BJ (cell line): ENCODE results near the gene MEIS2. TPM values are rescaled to one million over a fixed set of nuclear protein-coding genes. Genes with fewer than 3 reads are reported as not detected.

Experiments used
- CTCF ChIA-PET: fragments of 350-600 bp; formaldehyde crosslinking; extraction: SDS; loops from one replicate; lab custom pipeline; 2021; ENCODE audit warnings: antibody characterized with exemption, inconsistent platforms; lab: Yijun Ruan, JAX
- POLR2A ChIA-PET: fragments of 300-600 bp; sonication (Branson Sonifier 250); formaldehyde crosslinking; extraction: SDS; loops from one replicate; lab custom pipeline; 2021; ENCODE audit warnings: antibody characterized with exemption; lab: Charles Lee
- DNase-seq: peaks from one replicate; pipeline ENCODE4 v3.0.0-alpha.2; 2011; ENCODE audit warnings: low read depth
- H3K27me3 ChIP-seq: 2 replicates; pipeline ENCODE4 v1.6.0; 2011; ENCODE audit warnings: low read length; ENCODE audit not compliant: control insufficient read depth, insufficient read depth
- H3K36me3 ChIP-seq: 2 replicates; pipeline ENCODE4 v1.5.1; 2011; ENCODE audit warnings: low read length; ENCODE audit not compliant: control insufficient read depth, insufficient read depth
- H3K4me3 ChIP-seq: 2 replicates; pipeline ENCODE4 v1.5.1; 2011; ENCODE audit warnings: low read depth, mild to moderate bottlenecking, control low read depth, low read length
- polyA plus RNA-seq: library from polyadenylated mRNA; depleted of rRNA; stranded (reverse); fragments of >200 nt; gene quantifications from 2 replicates; pipeline ENCODE4 v1.2.3, GENCODE V29; 2011
- TF ChIP-seq, protein P1 (sequence below): IDR thresholded peaks from 2 replicates; pipeline ENCODE4 v1.5.1; 2011; ENCODE audit warnings: low read depth, mild to moderate bottlenecking, control low read depth, inconsistent platforms, low read length, moderate library complexity; ENCODE audit not compliant: insufficient read depth

MEIS2 gene
- polyA plus RNA-seq, 1 experiment, result 54.1 TPM

DNA sequence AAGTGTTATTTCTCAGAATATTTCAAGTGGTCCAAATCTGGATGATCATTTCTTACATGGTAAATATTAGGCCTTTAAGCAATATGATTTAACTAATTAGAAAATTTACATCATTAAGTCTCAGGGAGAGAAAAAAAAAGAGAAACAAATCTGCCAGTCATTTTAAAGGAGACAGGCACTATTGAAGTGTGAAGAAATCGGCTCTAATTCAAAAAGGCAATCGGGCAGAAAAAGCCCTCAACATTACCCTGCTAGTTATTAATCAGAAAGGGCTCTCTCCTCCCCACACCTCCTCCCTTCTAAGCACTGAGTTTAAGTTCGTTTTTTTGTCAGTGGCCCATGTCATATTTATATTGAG is 215.9 kb downstream of the MEIS2 start:
- DNase-seq, result no peak
- Histone ChIP-seq H3K4me3 (no peak overlapping the region), H3K27me3 (peaks cover 2% of the 10 kb centered on the region), H3K36me3 (no peaks in the 10 kb centered on the region)
- TF ChIP-seq, protein P1, sequence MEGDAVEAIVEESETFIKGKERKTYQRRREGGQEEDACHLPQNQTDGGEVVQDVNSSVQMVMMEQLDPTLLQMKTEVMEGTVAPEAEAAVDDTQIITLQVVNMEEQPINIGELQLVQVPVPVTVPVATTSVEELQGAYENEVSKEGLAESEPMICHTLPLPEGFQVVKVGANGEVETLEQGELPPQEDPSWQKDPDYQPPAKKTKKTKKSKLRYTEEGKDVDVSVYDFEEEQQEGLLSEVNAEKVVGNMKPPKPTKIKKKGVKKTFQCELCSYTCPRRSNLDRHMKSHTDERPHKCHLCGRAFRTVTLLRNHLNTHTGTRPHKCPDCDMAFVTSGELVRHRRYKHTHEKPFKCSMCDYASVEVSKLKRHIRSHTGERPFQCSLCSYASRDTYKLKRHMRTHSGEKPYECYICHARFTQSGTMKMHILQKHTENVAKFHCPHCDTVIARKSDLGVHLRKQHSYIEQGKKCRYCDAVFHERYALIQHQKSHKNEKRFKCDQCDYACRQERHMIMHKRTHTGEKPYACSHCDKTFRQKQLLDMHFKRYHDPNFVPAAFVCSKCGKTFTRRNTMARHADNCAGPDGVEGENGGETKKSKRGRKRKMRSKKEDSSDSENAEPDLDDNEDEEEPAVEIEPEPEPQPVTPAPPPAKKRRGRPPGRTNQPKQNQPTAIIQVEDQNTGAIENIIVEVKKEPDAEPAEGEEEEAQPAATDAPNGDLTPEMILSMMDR, result no peak
- CTCF ChIA-PET, result interaction anchor here (1.1 to 2.1 kb wide), 6 partner anchors 9 to 249 kb away, joined by 3 to 23 read pairs (median 6); no protein-coding TSS in a partner anchor
- POLR2A ChIA-PET, result interaction anchor here (0.6 to 0.7 kb wide), 2 partner anchors 14 to 216 kb away, joined by 4 read pairs; partner anchors contain the start of gene MEIS2

DNA sequence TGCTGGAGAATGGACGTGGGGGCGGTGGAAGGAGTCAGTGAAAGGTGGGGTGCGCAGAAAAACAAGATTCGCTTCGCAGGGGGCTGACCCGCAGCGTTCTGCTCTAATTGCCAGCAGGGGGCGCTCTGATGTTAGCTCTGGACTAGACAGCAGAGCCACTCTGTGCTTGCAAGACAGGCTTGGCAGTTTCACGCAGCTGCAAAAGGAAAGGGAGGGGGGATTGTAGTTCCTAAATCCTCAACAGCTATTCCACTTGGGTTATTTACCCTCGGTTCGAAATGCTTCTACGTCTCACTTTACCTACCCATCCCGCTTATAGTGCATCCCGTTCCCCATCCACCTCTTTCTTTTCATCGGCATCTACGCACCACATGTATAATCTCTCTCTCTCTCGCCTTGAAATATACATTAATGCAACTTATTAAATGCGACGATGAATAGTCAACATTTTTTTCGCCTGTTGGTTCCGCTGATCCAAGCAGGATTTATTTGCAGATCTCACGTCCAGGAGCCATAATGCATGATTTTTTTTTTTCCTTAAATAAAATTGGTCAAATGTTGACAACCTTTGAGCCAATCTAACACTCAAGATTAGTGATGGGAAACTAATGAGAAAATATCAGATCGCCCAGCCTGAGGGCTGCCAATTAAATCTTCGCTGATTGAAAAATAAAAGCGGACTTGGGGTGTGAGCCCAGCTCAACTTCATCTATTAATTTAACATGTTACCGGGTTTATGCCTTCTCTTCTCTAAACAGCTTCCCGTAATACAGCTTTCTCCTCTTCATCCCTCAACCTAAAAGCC is 216.4 kb downstream of the MEIS2 start:
- DNase-seq, result peak; percentile 15
- POLR2A ChIA-PET, result interaction anchor here (0.6 to 0.7 kb wide), 2 partner anchors 13 to 217 kb away, joined by 4 read pairs; partner anchors contain the start of gene MEIS2
- Histone ChIP-seq H3K27me3 (peaks cover 2% of the 10 kb centered on the region), H3K4me3 (peak overlapping the region; percentile 21; the same call in 1 of the 2 replicates), H3K36me3 (no peaks in the 10 kb centered on the region)
- CTCF ChIA-PET, result interaction anchor here (0.6 to 2.1 kb wide), 17 partner anchors 9 to 997 kb away, joined by 3 to 23 read pairs (median 4); no protein-coding TSS in a partner anchor
- TF ChIP-seq, protein P1, result peak; percentile 89

DNA sequence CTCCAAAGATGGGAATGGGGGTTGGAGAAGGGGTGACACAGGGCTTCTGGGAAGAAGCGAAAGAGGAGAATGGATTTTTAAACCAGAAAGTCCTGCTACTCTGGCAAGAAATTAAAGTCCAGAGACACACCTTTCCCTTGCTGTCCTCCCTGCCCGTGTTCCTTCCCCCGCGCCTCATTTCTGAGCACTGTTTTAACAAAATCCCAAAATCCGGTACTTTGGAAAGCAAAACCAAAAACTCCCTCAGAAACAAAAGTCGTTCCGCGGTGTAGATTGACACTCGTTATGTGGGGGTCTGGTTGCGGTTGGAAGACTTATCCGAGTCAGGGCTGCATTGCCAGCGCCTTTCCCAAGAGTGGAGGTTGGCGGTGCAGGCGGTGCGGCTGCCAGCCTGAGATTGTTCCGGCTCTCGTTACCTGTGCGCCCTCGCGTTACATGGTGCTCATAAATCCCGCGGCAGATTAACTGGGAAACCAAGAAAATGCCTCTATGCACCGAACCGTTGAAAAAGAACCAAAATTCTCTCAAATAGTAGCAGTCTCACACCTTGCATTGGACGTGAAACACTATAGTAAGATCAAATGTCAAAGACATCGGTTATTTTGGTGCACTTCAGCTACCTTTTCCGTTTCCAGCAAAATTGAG is 217.7 kb downstream of the MEIS2 start:
- TF ChIP-seq, protein P1, result no peak
- peak overlapping the region; percentile 26 for H3K4me3 ChIP-seq
- ChIA-PET POLR2A (no interaction called here), CTCF (interaction anchor here (1.2 to 2.1 kb wide), 7 partner anchors 8 to 998 kb away, joined by 3 to 23 read pairs (median 5); no protein-coding TSS in a partner anchor)
- no peaks in the 10 kb centered on the region for H3K36me3 ChIP-seq
- peaks cover 2% of the 10 kb centered on the region for H3K27me3 ChIP-seq
- no peak for DNase-seq

DNA sequence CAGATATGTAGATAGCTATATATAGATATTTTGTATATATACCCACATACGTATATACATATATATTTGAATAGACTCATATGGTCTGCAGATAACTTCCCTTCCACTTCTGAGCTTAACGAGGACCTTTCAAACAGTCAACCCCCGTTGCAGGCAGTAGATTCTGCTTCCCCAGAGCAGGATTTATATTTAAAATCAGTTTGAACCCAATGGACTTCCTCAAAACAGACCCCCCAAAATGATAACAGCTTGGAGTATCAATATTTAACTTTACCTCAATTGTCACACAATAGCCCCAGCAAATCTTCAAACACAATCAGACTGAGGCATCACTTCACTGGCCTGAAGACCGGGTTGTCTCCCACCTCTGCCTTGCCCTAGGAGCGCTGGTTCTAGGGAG is 218.3 kb downstream of the MEIS2 start:
- Histone ChIP-seq H3K27me3 (peaks cover 2% of the 10 kb centered on the region), H3K36me3 (no peaks in the 10 kb centered on the region), H3K4me3 (no peak overlapping the region)
- CTCF ChIA-PET, result no interaction called here
- no peak for DNase-seq
- POLR2A ChIA-PET, result no interaction called here
- TF ChIP-seq, protein P1, result no peak

DNA sequence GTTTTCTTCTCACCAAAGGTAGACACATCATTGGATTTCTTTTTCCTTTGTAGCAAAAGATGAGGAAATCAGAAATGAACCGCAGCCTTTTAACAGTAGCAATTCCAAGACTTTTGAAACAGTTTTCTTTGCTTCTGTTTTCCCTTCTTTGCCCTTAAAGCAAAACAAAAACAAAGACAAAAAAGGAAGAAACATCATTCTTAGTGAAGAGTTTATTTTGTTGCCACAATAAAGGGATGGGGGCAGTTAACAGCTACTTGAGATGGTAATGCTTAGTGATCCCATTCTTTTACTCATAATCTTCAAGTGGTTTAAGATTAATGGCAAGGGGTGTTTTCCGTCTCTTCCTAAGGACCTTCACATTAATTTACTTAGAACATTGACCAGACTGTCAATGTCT is 218.8 kb downstream of the MEIS2 start:
- Histone ChIP-seq H3K4me3 (no peak overlapping the region), H3K27me3 (peaks cover 2% of the 10 kb centered on the region), H3K36me3 (no peaks in the 10 kb centered on the region)
- TF ChIP-seq, protein P1, result no peak
- POLR2A ChIA-PET, result no interaction called here
- CTCF ChIA-PET, result interaction anchor here (0.9 kb wide), 1 partner anchor 12 kb away, joined by 3 read pairs; no protein-coding TSS in a partner anchor
- DNase-seq, result no peak
